Kidney epithelial cell (primary cell): Measurements from ENCODE around the gene FGF12. TPM values are rescaled to one million over a fixed set of nuclear protein-coding genes. Genes with fewer than 3 reads are reported as not detected.

Experiments used
- DNase-seq: peaks from one replicate; pipeline ENCODE4 v3.0.0-alpha.2; 2010; ENCODE audit warnings: low read depth
- H3K27me3 ChIP-seq: 2 replicates; pipeline ENCODE4 v1.6.0; 2011; ENCODE audit warnings: low read length; ENCODE audit not compliant: control insufficient read depth, insufficient read depth
- H3K36me3 ChIP-seq: 2 replicates; pipeline ENCODE4 v1.5.1; 2011; ENCODE audit warnings: low read length; ENCODE audit not compliant: control insufficient read depth, insufficient read depth
- H3K4me3 ChIP-seq: 2 replicates; pipeline ENCODE4 v1.5.1; 2011; ENCODE audit warnings: low read depth, mild to moderate bottlenecking, control low read depth, low read length
- total RNA-seq: library from RNA; depleted of rRNA; stranded (reverse); fragments of >200 nt; gene quantifications from 2 replicates; pipeline ENCODE4 v1.2.3, GENCODE V29; 2015
- TF ChIP-seq, protein P1 (sequence below): IDR thresholded peaks from 2 replicates; pipeline ENCODE4 v1.5.1; 2011; ENCODE audit warnings: mild to moderate bottlenecking, moderate library complexity, low read length, control low read depth, inconsistent platforms; ENCODE audit not compliant: insufficient read depth, poor library complexity, severe bottlenecking

Gene FGF12
- total RNA-seq, 1 donor from 2014 or later: 3.2 TPM

DNA sequence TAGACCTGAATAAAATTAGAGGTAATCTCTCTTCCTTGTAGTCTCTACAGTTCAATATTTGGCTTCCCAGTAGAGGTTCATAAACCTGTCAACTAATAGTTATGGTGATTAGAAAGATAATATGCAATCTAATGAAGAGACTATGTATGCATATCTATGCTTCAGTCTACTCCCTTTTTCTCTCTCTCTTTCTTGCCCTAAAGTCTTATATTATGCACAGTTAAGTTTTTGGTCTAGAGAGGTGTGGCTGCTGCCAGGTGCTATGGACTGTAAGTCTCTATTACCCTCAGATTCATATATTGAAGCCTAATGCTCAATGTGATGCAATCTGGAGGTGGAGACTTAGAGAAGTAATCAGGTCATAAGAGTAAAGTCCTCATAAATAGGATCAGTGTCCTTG is 413.7 kb downstream of the FGF12 start:
- no peak overlapping the region for H3K4me3 ChIP-seq
- TF ChIP-seq, protein P1, sequence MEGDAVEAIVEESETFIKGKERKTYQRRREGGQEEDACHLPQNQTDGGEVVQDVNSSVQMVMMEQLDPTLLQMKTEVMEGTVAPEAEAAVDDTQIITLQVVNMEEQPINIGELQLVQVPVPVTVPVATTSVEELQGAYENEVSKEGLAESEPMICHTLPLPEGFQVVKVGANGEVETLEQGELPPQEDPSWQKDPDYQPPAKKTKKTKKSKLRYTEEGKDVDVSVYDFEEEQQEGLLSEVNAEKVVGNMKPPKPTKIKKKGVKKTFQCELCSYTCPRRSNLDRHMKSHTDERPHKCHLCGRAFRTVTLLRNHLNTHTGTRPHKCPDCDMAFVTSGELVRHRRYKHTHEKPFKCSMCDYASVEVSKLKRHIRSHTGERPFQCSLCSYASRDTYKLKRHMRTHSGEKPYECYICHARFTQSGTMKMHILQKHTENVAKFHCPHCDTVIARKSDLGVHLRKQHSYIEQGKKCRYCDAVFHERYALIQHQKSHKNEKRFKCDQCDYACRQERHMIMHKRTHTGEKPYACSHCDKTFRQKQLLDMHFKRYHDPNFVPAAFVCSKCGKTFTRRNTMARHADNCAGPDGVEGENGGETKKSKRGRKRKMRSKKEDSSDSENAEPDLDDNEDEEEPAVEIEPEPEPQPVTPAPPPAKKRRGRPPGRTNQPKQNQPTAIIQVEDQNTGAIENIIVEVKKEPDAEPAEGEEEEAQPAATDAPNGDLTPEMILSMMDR: no peak
- no peaks in the 10 kb centered on the region for H3K36me3 ChIP-seq

DNA sequence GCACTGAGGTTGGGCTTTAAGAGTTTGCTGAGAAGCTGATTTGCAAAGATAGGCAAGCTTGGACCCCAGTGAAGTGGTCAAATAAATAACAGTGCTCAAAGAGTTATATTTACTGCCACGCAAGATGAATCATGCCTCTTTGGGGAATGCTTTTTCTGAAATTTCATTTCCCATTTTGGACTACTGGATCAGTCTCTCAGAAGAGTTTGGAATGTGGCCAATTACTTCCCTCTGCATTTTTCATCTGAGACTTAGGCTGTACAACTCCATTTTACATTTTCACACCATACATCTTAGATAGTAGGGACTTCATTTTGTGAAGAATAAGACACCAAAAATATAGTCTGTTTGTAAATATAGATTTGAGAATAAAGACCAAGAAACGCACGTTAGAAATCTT is 419.7 kb downstream of the FGF12 start:
- H3K36me3 ChIP-seq: no peaks in the 10 kb centered on the region
- DNase-seq: no peak
- no peaks in the 10 kb centered on the region for H3K27me3 ChIP-seq
- TF ChIP-seq, protein P1: no peak
- no peak overlapping the region for H3K4me3 ChIP-seq

More for the DNA sequence above, 413.7 kb downstream of the FGF12 start:
- no peaks in the 10 kb centered on the region for H3K27me3 ChIP-seq
- no peak for DNase-seq

DNA sequence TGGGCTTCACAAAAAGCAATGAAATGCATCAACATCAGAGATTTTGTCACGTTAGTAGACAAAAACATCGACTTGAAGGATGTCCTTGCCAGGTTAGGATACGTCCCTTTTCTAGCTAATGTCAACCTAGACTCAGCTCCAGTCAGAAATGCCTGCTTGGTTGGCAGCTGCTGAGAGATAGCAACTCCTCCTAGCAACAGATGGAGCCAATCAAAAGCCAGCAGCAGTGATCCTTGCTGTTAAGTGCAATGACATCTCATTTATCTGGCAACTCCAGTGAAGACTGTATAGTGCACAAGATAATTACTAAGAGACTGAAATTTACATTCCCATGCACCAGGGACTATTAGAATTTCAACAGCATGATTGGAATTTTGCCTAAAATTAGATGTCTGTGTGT is 424.1 kb downstream of the FGF12 start:
- DNase-seq: no peak
- no peak overlapping the region for H3K4me3 ChIP-seq

DNA sequence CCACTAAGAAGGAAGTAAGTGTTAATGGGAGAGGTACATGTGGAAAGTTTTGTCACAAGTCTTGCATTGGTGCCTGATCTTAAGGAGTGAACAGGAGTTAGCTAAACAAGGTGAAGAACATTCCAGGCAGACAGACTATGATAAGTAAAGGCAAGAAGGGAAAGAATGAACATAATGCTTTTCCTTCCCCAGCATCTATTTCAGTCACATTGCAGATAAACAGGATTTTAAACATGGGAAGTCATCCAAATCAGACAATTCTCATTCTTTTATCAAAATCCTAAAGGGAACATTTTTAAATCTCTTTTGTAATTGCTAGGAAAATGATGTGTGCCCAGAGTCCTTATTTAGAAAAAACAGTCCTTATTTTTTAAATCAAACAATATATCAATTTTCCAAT is 424.6 kb downstream of the FGF12 start:
- Histone ChIP-seq H3K27me3 (no peaks in the 10 kb centered on the region), H3K36me3 (no peaks in the 10 kb centered on the region), H3K4me3 (no peak overlapping the region)
- no peak for DNase-seq
- TF ChIP-seq, protein P1: no peak

More for the DNA sequence above, 424.1 kb downstream of the FGF12 start:
- H3K36me3 ChIP-seq: no peaks in the 10 kb centered on the region
- H3K27me3 ChIP-seq: no peaks in the 10 kb centered on the region
- TF ChIP-seq, protein P1: no peak

DNA sequence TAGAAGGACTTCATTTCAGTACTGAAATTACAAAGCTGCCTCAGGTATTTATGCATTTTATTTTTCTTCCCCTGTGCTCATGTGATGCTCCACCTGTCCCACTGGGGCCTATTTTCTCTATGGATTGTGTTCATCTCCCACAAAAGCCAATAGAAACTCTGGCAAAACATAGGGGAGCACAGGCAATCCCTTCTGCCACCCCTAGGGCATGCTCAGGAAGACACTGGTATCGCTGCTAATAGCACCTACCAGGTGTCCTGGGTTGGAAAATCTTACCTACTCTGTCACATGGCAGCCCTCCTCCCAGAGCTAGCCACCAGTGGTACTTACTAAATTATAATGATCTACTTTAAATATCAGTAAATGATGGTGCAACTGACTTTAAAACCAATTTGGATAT is 427.4 kb downstream of the FGF12 start:
- Histone ChIP-seq H3K27me3 (no peaks in the 10 kb centered on the region), H3K36me3 (no peaks in the 10 kb centered on the region), H3K4me3 (no peak overlapping the region)
- TF ChIP-seq, protein P1: no peak
- DNase-seq: no peak

DNA sequence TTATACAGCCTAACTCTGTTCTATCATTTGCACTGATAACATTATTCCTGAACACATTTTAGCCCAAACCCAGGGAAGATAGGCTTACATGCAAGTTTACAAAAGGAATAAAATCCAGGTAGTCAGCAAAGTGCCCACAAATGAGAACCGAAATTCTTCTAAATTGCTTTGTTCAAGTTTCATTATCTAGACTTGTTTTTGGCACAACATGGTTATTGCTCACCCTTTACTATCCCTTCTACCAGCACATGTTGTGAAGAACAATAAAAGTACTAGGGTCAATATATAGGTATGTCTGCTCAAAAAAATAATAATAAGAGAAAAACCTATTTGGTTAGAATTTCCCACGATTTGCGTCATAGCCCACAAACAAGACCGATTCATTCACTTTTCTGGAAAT is 430.5 kb downstream of the FGF12 start:
- TF ChIP-seq, protein P1: no peak

More for the DNA sequence above, 430.5 kb downstream of the FGF12 start:
- no peaks in the 10 kb centered on the region for H3K27me3 ChIP-seq
- no peaks in the 10 kb centered on the region for H3K36me3 ChIP-seq
- no peak for DNase-seq
- no peak overlapping the region for H3K4me3 ChIP-seq
